BLaER1 (cell line): ENCODE measurements around the gene PFDN6.
A peak's percentile ranks its signal among the peaks of the same experiment; 100 is the strongest.

Source experiments
- H3K27ac ChIP-seq: shearing (Covaris generic); formaldehyde crosslinking; 2 replicates; pipeline ENCODE4 v1.8.1; 2022
- H3K27me3 ChIP-seq: shearing (Covaris generic); formaldehyde crosslinking; 2 replicates; pipeline ENCODE4 v1.8.1; 2022
- H3K36me3 ChIP-seq: shearing (Covaris generic); formaldehyde crosslinking; 2 replicates; pipeline ENCODE4 v1.8.1; 2022
- H3K4me1 ChIP-seq: shearing (Covaris generic); formaldehyde crosslinking; 2 replicates; pipeline ENCODE4 v1.8.1; 2022
- H3K4me2 ChIP-seq: shearing (Covaris generic); formaldehyde crosslinking; 2 replicates; pipeline ENCODE4 v1.8.1; 2022
- H3K4me3 ChIP-seq: shearing (Covaris generic); formaldehyde crosslinking; 2 replicates; pipeline ENCODE4 v1.8.1; 2022
- H3K9ac ChIP-seq: shearing (Covaris generic); formaldehyde crosslinking; 2 replicates; pipeline ENCODE4 v1.8.1; 2022
- H3K9me3 ChIP-seq: shearing (Covaris generic); formaldehyde crosslinking; 2 replicates; pipeline ENCODE4 v1.8.1; 2022
- H4K20me1 ChIP-seq: shearing (Covaris generic); formaldehyde crosslinking; 2 replicates; pipeline ENCODE4 v1.8.1; 2022
- Cebpa-rat ChIP-seq: shearing (Covaris generic); IDR thresholded peaks from 2 replicates; pipeline ENCODE4 v1.8.1; 2022

Gene PFDN6

DNA sequence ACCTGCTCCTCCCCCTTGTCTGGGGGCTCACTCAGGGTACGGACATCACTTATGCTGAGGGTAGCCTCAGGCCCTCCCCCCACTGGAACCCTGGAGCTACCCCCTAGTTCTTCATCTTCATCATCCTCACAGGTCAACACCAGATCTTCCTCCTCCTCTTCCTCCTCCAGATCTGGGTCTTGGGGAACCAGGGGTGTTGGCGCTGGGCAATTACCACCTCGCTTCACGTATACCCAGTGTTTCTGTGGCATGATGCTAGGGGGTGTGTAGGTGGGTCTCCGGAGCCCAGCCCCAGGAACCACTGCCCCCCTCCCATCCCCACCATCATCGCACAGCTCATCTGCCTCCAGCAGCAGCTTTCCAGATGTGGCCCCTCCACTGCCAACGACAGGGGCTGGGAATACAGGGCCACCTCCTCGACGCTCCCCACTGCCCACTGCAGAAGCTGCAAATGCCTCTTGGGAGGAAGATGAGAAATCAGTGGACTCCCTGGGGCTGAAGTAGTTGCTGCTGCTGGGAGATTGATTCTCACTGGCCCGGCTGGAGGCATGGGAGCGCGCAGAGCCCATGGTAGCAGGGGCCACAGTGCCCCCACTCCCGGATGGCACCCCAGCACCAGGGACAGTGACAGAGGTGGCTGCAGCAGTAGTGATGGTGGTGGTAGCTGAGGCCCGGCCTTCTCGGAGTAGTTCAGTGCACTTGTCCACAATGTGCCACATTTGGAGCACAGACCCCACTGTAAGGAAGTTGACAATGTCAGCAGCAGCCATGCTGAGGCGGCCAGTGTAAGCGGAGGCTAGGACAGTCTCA, 26.6 kb downstream of the PFDN6 start:
- no peaks in the 10 kb centered on the region for H3K27me3 ChIP-seq
- H3K27ac ChIP-seq, result no peak overlapping the region
- no peak overlapping the region for H3K4me3 ChIP-seq
- no peaks in the 10 kb centered on the region for H3K9me3 ChIP-seq
- H3K4me2 ChIP-seq, result peak overlapping the region; percentile 96
- peaks cover 66% of the 10 kb centered on the region for H4K20me1 ChIP-seq
- TF ChIP-seq Cebpa-rat, result no peak
- H3K4me1 ChIP-seq, result peaks cover 76% of the 10 kb centered on the region
- peaks cover 45% of the 10 kb centered on the region for H3K36me3 ChIP-seq
- no peak overlapping the region for H3K9ac ChIP-seq

DNA sequence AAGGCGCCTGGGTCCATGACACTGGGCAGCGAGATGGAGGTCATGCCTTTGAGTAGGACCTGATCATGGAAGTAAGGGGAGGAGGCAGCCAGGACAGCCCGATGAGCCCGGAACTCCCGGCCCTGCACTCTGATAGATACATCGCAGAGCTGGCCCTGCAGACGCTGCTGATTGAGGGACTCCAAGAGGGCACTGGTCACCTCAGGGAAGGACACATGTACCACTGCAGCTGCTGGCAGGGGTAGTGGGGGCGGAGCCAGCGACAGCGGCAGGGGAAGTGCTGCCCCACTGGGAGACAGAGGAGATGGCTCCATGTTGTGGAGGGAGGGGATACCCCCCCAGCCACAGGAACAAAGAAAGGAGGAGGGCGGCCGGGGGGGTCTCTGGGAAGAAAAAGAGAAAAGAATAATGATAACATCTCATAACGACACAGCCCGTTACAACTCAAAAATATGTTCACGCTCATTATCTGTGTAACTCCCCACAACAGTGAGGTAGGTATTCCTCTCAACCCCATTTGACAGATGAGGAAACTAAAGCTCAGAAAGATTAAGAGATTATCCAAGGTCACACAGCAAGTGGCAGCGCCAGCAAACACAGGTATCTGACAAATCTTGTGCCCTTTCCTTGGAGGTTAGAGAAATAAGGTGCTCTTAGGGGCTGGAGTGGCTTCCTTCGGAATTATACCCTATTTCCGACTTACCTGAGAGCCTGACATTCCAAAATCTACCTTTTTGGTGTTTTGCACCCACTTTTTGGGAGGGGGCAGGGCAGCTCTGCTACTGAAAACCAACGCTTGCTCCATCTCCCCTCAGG, 27.4 kb downstream of the PFDN6 start:
- no peak for TF ChIP-seq Cebpa-rat
- Histone ChIP-seq H3K9me3 (no peaks in the 10 kb centered on the region), H3K27me3 (no peaks in the 10 kb centered on the region), H3K9ac (no peak overlapping the region), H3K4me1 (peaks cover 77% of the 10 kb centered on the region), H3K36me3 (peaks cover 41% of the 10 kb centered on the region), H4K20me1 (peaks cover 66% of the 10 kb centered on the region), H3K4me2 (peak overlapping the region; percentile 68), H3K4me3 (peak overlapping the region; percentile 54), H3K27ac (no peak overlapping the region)

DNA sequence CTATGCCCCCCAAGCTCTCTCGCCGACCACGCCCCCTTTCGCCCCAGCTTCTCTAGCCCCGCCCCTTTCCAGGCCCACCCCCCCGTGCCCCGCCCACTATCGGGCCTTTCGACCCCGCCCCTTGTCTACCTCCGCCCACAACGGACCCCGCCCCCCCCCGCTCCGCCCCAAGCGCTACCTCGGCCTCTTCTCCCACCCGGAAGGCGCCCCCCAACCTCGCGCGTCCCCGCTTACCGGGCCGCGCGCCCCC, 27.9 kb downstream of the PFDN6 start:
- Histone ChIP-seq H3K27ac (no peak overlapping the region), H3K36me3 (peaks cover 36% of the 10 kb centered on the region)

DNA sequence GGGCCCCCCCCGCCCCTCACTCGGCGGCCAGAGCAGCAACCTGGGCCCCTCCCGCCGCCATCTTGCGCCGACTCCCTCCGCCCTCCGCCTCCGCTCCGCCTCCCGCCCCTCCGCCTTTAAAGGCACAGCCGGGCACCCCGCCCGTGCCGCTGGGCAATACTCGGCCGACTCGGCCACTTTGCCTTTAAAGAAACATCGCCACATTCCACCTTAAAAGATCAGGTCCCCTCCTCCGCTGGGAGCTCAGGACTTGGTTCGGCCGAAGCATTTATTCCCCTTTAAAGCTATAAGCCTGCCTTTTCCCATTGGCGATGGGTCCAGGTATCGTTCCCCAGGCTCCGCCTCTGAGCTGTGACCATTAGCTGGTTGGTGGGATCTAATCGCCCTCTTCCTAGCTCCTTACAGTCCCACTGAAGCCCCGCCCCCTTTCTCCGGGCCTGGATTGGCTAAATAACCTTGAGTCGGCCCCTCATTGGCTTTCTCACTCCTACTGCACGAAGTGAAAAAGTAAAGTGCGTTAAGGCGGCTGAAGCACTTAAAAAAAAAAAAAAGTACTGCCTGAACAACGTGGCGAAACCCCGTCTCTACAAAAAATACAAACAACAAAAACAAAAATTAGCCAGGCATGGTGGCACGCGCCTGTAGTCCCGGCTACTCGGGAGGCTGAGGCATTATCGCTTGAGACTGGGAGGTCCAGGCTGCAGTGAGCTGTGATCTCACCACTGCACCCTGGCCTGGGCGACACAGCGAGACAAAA, 28.4 kb downstream of the PFDN6 start, which contains the start of gene ZBTB22:
ZBTB22 (minus strand) TSS at position 76 of the 757 bp plus-strand sequence. CDS start 828 bp downstream, outside the sequence.
- H3K27ac ChIP-seq, result peak within 1 kb of the TSS; percentile 71; the same call in 1 of the 2 replicates
- no peaks in the 10 kb centered on the region for H3K27me3 ChIP-seq
- H3K4me3 ChIP-seq, result peak within 1 kb of the TSS; percentile 73
- TF ChIP-seq Cebpa-rat, result no peak
- H4K20me1 ChIP-seq, result peaks cover 60% of the 10 kb centered on the region
- H3K9ac ChIP-seq, result peak within 1 kb of the TSS; percentile 92
- H3K4me1 ChIP-seq, result peaks cover 71% of the 10 kb centered on the region
- H3K9me3 ChIP-seq, result no peaks in the 10 kb centered on the region
- peaks cover 36% of the 10 kb centered on the region for H3K36me3 ChIP-seq
- H3K4me2 ChIP-seq, result peak within 1 kb of the TSS; percentile 76

More for the DNA sequence above, 27.9 kb downstream of the PFDN6 start:
- Histone ChIP-seq H4K20me1 (peaks cover 65% of the 10 kb centered on the region), H3K9me3 (no peaks in the 10 kb centered on the region), H3K4me2 (peak overlapping the region; percentile 68), H3K27me3 (no peaks in the 10 kb centered on the region), H3K9ac (no peak overlapping the region), H3K4me3 (peak overlapping the region; percentile 73), H3K4me1 (peaks cover 75% of the 10 kb centered on the region)
- no peak for TF ChIP-seq Cebpa-rat

DNA sequence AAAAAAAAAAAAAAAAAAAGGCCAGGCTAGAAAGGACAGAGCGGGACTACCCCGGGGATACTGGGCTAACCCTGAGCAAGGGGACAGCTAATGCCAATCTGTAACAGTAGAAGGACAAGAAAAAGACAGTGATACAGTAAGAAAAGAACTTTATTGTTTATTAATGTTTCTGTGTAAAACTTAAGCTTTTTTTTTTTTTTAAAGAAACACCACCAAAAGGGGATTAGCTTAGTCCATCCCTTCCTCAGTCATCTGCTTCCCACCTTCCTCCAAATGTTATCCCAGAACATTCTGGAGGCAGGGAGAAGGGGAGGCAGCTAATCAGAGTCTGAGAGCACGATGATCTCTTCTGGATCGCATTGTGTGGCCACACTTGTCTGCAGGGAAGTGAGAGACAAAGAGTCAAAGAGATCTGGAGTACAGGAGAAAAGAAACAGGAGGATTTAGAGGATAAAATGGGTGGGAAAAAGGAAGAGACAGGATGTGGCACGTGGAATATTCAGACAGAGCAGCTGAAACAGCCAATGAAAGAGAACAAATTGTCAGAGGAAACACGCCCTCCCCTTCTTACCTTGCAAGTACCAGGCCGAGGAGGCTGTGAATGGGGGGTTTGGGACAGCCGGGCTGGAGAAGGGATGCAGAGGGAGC, 29.1 kb downstream of the PFDN6 start:
- Histone ChIP-seq H3K27ac (no peak overlapping the region), H4K20me1 (peaks cover 54% of the 10 kb centered on the region), H3K4me1 (peaks cover 72% of the 10 kb centered on the region), H3K4me3 (peak overlapping the region; percentile 73), H3K9me3 (no peaks in the 10 kb centered on the region), H3K27me3 (no peaks in the 10 kb centered on the region), H3K9ac (peak overlapping the region; percentile 92; the same call in 1 of the 2 replicates), H3K4me2 (peak overlapping the region; percentile 76), H3K36me3 (peaks cover 36% of the 10 kb centered on the region)
- TF ChIP-seq Cebpa-rat, result no peak

DNA sequence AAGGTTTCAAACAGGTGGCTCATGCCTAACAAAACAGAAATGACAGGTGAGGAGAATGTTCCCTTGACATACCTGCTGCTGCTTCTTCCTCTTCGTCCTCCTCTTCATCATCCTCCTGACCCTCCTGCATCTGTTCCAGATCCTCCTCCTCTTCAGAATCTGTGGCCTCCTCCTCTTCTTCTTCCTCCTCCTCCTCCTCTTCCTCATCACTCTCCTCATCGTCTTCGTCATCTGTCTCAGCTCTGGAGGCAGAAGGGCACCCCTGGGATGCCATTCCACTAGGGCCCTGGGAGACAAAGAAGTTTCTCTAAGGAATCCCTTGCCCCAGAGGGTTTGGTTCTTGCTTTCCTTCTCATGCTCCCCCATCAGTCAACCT, 30.5 kb downstream of the PFDN6 start:
- Histone ChIP-seq H3K4me2 (peak overlapping the region; percentile 98), H3K27ac (no peak overlapping the region), H3K4me1 (peaks cover 76% of the 10 kb centered on the region), H3K9ac (peak overlapping the region; percentile 92; the same call in 1 of the 2 replicates), H3K27me3 (no peaks in the 10 kb centered on the region), H3K9me3 (no peaks in the 10 kb centered on the region), H3K36me3 (peaks cover 36% of the 10 kb centered on the region), H4K20me1 (peaks cover 54% of the 10 kb centered on the region), H3K4me3 (no peak overlapping the region)
- no peak for TF ChIP-seq Cebpa-rat

DNA sequence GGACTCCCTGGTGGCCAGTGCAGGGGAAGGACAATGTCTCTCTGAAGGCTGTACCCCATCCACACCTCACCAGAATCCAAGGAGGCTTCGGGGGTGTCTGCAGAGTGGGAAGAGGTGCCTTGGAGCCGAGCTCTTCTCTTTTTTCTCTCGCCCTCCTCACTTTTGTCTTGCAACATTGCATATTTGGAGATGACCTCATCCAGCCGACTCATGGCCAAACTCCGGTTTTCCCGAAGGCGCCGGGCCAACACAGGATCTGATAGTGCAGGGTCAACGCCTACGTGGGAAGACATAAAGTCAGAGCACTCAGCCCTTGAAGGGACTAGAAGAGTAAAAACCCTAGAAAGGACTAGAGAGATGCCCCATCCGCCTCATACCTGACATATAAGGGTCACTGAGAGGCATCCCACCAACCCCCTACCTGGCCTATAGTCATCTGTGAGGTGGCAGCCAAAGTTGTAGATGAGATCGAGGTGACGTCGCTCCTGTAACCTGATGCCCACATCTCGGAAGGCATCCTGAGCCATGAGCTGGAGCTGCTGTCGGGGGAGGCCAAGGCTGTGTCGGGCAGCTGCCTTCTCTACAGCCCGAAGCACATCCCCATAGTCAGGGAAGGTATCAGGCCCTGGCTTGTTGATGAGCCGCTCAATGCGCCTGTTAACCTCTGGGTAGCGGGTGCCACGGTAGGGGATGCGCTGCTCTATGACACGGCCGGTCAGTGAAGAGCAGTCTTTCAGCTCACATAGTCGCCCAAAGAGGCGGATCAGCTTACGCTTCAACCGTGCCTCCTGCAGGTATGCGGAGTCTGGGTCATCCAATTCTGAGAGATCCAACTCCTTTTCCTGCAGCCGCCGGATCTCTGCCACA, 31.1 kb downstream of the PFDN6 start:
- Histone ChIP-seq H3K36me3 (peaks cover 36% of the 10 kb centered on the region), H3K4me3 (no peak overlapping the region), H3K4me1 (peaks cover 70% of the 10 kb centered on the region), H3K27me3 (no peaks in the 10 kb centered on the region), H3K9me3 (no peaks in the 10 kb centered on the region), H4K20me1 (peaks cover 54% of the 10 kb centered on the region), H3K4me2 (peak overlapping the region; percentile 98), H3K27ac (no peak overlapping the region; the same call in 1 of the 2 replicates), H3K9ac (peak overlapping the region; percentile 92)
- no peak for TF ChIP-seq Cebpa-rat

DNA sequence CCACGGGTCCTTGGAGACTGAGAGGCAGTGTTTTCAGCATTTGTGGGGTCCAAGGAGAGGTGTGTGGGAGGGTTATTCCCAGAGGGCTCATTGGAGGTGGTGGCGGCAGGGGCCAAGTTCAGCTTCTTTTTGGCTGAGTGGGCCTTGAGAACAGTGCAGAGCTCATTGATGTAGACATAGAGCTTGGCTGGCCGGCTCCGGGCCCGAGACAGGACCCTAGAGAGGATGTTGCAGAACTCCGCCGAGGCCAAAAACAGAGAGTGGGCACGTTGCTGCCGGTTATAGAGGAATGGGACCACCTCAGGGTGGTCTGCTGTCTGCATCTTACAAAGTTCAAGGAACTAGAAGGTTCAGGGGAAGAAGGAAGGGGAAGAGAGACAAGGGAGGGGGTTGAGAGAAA, 31.8 kb downstream of the PFDN6 start:
- Histone ChIP-seq H3K27ac (peak overlapping the region; percentile 90), H3K4me3 (peak overlapping the region; percentile 84)

More for the DNA sequence above, 31.8 kb downstream of the PFDN6 start:
- H3K9me3 ChIP-seq, result no peaks in the 10 kb centered on the region
- H3K27me3 ChIP-seq, result no peaks in the 10 kb centered on the region
- H3K9ac ChIP-seq, result peak overlapping the region; percentile 92
- peaks cover 32% of the 10 kb centered on the region for H3K36me3 ChIP-seq
- H3K4me1 ChIP-seq, result peaks cover 64% of the 10 kb centered on the region
- peak overlapping the region; percentile 98 for H3K4me2 ChIP-seq
- peaks cover 50% of the 10 kb centered on the region for H4K20me1 ChIP-seq
- no peak for TF ChIP-seq Cebpa-rat
